HepG2 (cell line): Measurements from ENCODE around the gene MCU. TPM values are rescaled to one million over a fixed set of nuclear protein-coding genes. Genes with fewer than 3 reads are reported as not detected.

ENCODE experiments used
- ATAC-seq: fragments of 200-7000 bp; cut with Tn5 transposase; 3 replicates; pipeline ENCODE4 v1.9.1; 2020; ENCODE audit warnings: mild to moderate bottlenecking, moderate library complexity
- BruUV-seq: library from RNA; stranded (reverse); fragments of 400-500 nt; replicated peaks from 2 replicates; lab custom pipeline; 2021; lab: Mats Ljungman, UMichigan
- CTCF ChIA-PET: fragments of 300-600 bp; formaldehyde crosslinking; extraction: SDS; loops from one replicate; lab custom pipeline; 2021; ENCODE audit warnings: low total read pairs, inconsistent platforms, low intra/inter-chr PET ratio; lab: Yijun Ruan, JAX
- POLR2A ChIA-PET: fragments of 350-600 bp; sonication (Branson Sonifier 250); formaldehyde crosslinking; loops from one replicate; lab custom pipeline; 2020; ENCODE audit warnings: antibody characterized with exemption, inconsistent platforms; lab: Yijun Ruan, JAX
- DNase-seq: peaks from one replicate; pipeline ENCODE4 v3.0.0-alpha.2; 2015; ENCODE audit warnings: low spot score
- FAIRE-seq: peaks from 3 replicates; lab custom pipeline; 2011; peaks lifted over from hg19 to GRCh38; lab: Jason Lieb, UNC
- H2AFZ ChIP-seq: one replicate; pipeline ENCODE4 v1.6.1; 2011; ENCODE audit warnings: low read length, inconsistent platforms
- H3K27ac ChIP-seq: fragments of 300-600 bp; 3 replicates; pipeline ENCODE4 v1.8.0; 2011; ENCODE audit warnings: mixed run types, mild to moderate bottlenecking, mixed read lengths, low read length, inconsistent platforms; ENCODE audit not compliant: insufficient read depth; ENCODE audit errors: extremely low read length
- H3K27me3 ChIP-seq, 2 experiments: fragments of 200-600 bp in 1 of 2; 2 replicates in 1 of 2; 3 replicates in 1 of 2; pipeline versions ENCODE4 v1.6.0 to v1.8.0; 2011; ENCODE audit warnings: low read length in 2 of 2, mild to moderate bottlenecking in 2 of 2, moderate library complexity in 2 of 2, inconsistent platforms in 1 of 2; ENCODE audit not compliant: insufficient read depth in 2 of 2, control insufficient read depth in 1 of 2
- H3K36me3 ChIP-seq, 2 experiments: fragments of 200-600 bp in 1 of 2; replicated peaks in 1 of 2; 2 replicates in 1 of 2; 3 replicates in 1 of 2; pipeline versions ENCODE4 v1.5.1 to v1.8.0; 2011; ENCODE audit warnings: low read length in 2 of 2, inconsistent platforms in 1 of 2; ENCODE audit not compliant: insufficient read depth in 2 of 2, control insufficient read depth in 1 of 2
- H3K4me1 ChIP-seq: 2 replicates; pipeline ENCODE4 v1.5.1; 2012; ENCODE audit warnings: low read length, inconsistent platforms; ENCODE audit not compliant: insufficient read depth
- H3K4me2 ChIP-seq: 2 replicates; pipeline ENCODE4 v1.6.0; 2011; ENCODE audit warnings: low read depth, low read length, inconsistent platforms
- H3K4me3 ChIP-seq, 3 experiments: fragments of 200-600 bp in 1 of 3; sonication (generic), shearing (Covaris generic) in 1 of 3; replicated peaks in 1 of 3; 2 replicates each; pipeline ENCODE4 v1.5.1; 2011 to 2016; ENCODE audit warnings: low read length in 3 of 3, inconsistent platforms in 2 of 3, low read depth in 2 of 3, mild to moderate bottlenecking in 2 of 3, control low read depth in 1 of 3, mixed read lengths in 1 of 3; ENCODE audit not compliant: insufficient read depth in 1 of 3
- H3K79me2 ChIP-seq: one replicate; pipeline ENCODE4 v1.6.1; 2011; ENCODE audit warnings: low read length, inconsistent platforms; ENCODE audit not compliant: insufficient read depth
- H3K9ac ChIP-seq: 2 replicates; pipeline ENCODE4 v1.6.0; 2011; ENCODE audit warnings: mild to moderate bottlenecking, low read depth, low read length, inconsistent platforms; ENCODE audit not compliant: insufficient read depth
- H3K9me3 ChIP-seq: 2 replicates; pipeline ENCODE4 v1.5.1; 2012; ENCODE audit warnings: mild to moderate bottlenecking, low read length
- H4K20me1 ChIP-seq: 2 replicates; pipeline ENCODE4 v1.6.0; 2011; ENCODE audit warnings: inconsistent platforms, mild to moderate bottlenecking, low read length, moderate library complexity; ENCODE audit not compliant: insufficient read depth
- AGO1 ChIP-seq: fragments of 200-400 bp; formaldehyde crosslinking; IDR thresholded peaks from 2 replicates; pipeline ENCODE4 v1.6.1; 2017; ENCODE audit warnings: mild to moderate bottlenecking, low read depth, low read length, moderate library complexity; ENCODE audit not compliant: poor library complexity, severe bottlenecking
- HCFC1 ChIP-seq: fragments of 150-350 bp; IDR thresholded peaks from 2 replicates; pipeline ENCODE4 v1.6.1; 2014; ENCODE audit warnings: low read depth, low read length
- MIER3 ChIP-seq: IDR thresholded peaks from 2 replicates; pipeline ENCODE4 v1.6.1; 2016; ENCODE audit warnings: missing compliant biosample characterization, borderline replicate concordance
- PHF21A ChIP-seq: sonication (generic); formaldehyde crosslinking; IDR thresholded peaks from 2 replicates; pipeline ENCODE4 v1.5.0; 2020; ENCODE audit warnings: mild to moderate bottlenecking, missing genetic modification reagents
- ZNF17 ChIP-seq: sonication (generic); formaldehyde crosslinking; IDR thresholded peaks from 2 replicates; pipeline ENCODE4 v1.5.0; 2020; ENCODE audit warnings: mild to moderate bottlenecking, missing genetic modification reagents
- ZNF678 ChIP-seq: sonication (generic); formaldehyde crosslinking; IDR thresholded peaks from 2 replicates; pipeline ENCODE4 v1.4.0; 2020; ENCODE audit warnings: mild to moderate bottlenecking, missing genetic modification reagents
- WGBS: methylation state at CpG from one replicate; pipeline ENCODE4 v1.1.6; 2017; ENCODE audit warnings: low lambda C conversion rate; 5-methylcytosine and 5-hydroxymethylcytosine counted together
- in situ Hi-C: cut with HindIII; loops from 2 replicates; pipeline ENCODE4 v1.10.0; 2017; ENCODE audit warnings: low pct_unique_long_range_greater_than_20kb; ENCODE audit not compliant: extremely low pct_ligation_motif_present
- intact Hi-C: fragments of 100-400 bp; cut with micrococcal nuclease; formaldehyde crosslinking; loops from one replicate; pipeline ENCODE4 v1.10.0; 2022; ENCODE audit not compliant: unreplicated experiment
- polyA plus RNA-seq, 8 experiments: library from polyadenylated mRNA; depleted of rRNA in 3 of 8; stranded (reverse) in 7 of 8; unstranded in 1 of 8; fragments of >200 nt; fragmentation: Illumina TruSeq in 4 of 8; extraction: Trizol in 4 of 8; gene quantifications; 2 replicates each; pipeline versions ENCODE4 v1.2.1 to v1.2.3, GENCODE V29; 2011 to 2016; ENCODE audit warnings: low read depth in 4 of 8, missing spikeins in 1 of 8, mixed read lengths in 1 of 8; ENCODE audit not compliant: insufficient read depth in 1 of 8
- total RNA-seq, 5 experiments: library from RNA; depleted of rRNA; stranded (reverse); fragments of >200 nt; fragmentation: Illumina TruSeq; extraction: Trizol; gene quantifications; 2 replicates each; pipeline ENCODE4 v1.2.3, GENCODE V29; 2016; ENCODE audit warnings: low read depth in 1 of 5
- TF ChIP-seq, protein P1 (sequence below): sonication (generic); formaldehyde crosslinking; IDR thresholded peaks from 2 replicates; pipeline ENCODE4 v1.4.0; 2020; ENCODE audit warnings: missing genetic modification reagents
- TF ChIP-seq, protein P2 (sequence below): sonication (generic); formaldehyde crosslinking; IDR thresholded peaks from 2 replicates; pipeline ENCODE4 v1.8.1; 2023; ENCODE audit warnings: mild to moderate bottlenecking, moderate library complexity, missing genetic modification reagents
- TF ChIP-seq, protein P3 (sequence below): sonication (generic); formaldehyde crosslinking; IDR thresholded peaks from 2 replicates; pipeline ENCODE4 v1.8.0; 2022; ENCODE audit warnings: mild to moderate bottlenecking, missing genetic modification reagents, borderline replicate concordance

MCU gene
- total and polyA plus RNA-seq, 2 of the 13 experiments (the other 11 are each of a cell fraction or from before 2014, with no cell fraction given), result 25.9 to 64.5 TPM

DNA sequence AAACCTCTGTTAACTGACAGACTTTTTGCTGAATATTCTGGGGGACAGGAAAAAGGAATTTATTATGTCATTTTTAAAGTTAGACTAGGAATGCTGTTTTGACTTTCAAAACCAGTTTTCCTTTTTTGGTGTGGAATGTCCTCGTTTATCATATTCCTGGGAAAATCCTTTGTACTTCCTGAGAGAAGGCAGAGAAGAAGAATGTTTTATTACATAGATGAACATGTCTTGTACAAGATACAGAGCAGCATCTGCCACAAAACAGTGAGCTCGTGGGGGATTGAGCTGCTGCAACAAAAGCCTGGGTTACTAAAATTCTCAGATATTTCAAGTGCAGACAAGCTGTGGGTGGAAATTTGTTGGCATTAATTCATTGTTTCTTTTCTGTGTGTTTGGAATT is 20.2 kb downstream of the MCU start:
- no peaks in the 10 kb centered on the region for H4K20me1 ChIP-seq
- no peak overlapping the region for H3K9ac ChIP-seq
- FAIRE-seq, result no peak
- ChIA-PET POLR2A (no interaction called here), CTCF (no interaction called here)
- no peak overlapping the region for H3K27ac ChIP-seq
- no peak for TF ChIP-seq AGO1
- TF ChIP-seq, protein P1, sequence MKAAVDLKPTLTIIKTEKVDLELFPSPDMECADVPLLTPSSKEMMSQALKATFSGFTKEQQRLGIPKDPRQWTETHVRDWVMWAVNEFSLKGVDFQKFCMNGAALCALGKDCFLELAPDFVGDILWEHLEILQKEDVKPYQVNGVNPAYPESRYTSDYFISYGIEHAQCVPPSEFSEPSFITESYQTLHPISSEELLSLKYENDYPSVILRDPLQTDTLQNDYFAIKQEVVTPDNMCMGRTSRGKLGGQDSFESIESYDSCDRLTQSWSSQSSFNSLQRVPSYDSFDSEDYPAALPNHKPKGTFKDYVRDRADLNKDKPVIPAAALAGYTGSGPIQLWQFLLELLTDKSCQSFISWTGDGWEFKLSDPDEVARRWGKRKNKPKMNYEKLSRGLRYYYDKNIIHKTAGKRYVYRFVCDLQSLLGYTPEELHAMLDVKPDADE, result no peak
- TF ChIP-seq PHF21A (CRISPR knock-in tag), result no peak
- TF ChIP-seq ZNF678 (CRISPR knock-in tag), result no peak
- no peak for TF ChIP-seq MIER3
- no peak for TF ChIP-seq ZNF17 (CRISPR knock-in tag)
- TF ChIP-seq, protein P2, sequence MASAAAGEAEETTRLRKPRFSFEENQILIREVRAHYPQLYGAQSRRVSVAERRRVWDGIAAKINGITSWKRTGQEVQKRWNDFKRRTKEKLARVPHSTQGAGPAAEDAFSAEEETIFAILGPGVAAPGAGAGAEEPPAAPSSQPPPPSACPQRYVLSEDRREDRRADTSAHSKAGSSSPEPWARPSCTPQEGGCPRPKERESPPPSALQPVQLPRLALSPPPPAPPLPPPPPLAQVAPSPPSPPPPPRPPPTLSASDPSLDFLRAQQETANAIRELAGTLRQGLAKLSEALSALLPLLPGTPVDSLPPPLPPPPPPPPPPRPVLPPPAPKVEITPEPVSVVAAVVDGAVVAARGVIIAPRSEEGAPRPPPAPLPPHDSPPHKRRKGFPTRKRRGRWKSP (CRISPR knock-in tag), result no peak
- TF ChIP-seq, protein P3, sequence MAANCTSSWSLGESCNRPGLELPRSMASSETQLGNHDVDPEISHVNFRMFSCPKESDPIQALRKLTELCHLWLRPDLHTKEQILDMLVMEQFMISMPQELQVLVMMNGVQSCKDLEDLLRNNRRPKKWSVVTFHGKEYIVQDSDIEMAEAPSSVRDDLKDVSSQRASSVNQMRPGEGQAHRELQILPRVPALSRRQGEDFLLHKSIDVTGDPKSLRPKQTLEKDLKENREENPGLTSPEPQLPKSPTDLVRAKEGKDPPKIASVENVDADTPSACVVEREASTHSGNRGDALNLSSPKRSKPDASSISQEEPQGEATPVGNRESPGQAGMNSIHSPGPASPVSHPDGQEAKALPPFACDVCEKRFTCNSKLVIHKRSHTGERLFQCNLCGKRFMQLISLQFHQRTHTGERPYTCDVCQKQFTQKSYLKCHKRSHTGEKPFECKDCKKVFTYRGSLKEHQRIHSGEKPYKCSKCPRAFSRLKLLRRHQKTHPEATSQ (CRISPR knock-in tag), result no peak
- no peak for TF ChIP-seq HCFC1
- in situ Hi-C loops, result no loop called here
- H3K4me1 ChIP-seq, result no peaks in the 10 kb centered on the region
- 84% methylated on average over 2 of the region's 2 CpGs for WGBS
- no TSS peak for BruUV-seq
- H3K27me3 ChIP-seq, result no peaks in the 10 kb centered on the region
- H3K79me2 ChIP-seq, result peaks cover 8% of the 10 kb centered on the region
- H3K4me3 ChIP-seq, result no peak overlapping the region
- no peak overlapping the region for H2AFZ ChIP-seq
- peaks cover 0 to 14% of the 10 kb centered on the region in 2 experiments; a peak in 2 of 5 replicates for H3K36me3 ChIP-seq
- no peak for ATAC-seq
- H3K9me3 ChIP-seq, result no peaks in the 10 kb centered on the region
- no peak overlapping the region for H3K4me2 ChIP-seq
- DNase-seq, result no peak
- intact Hi-C loops, result no loop called here
